Spleen (tissue), 7 donors: ENCODE results near the gene OAT.

ENCODE experiments used
- POLR2A ChIP-seq, 3 donors: fragments of 450-650 bp; IDR thresholded peaks; one replicate each; pipeline ENCODE4 v1.5.1; 2017; ENCODE audit warnings: antibody characterized with exemption in 3 of 3, mild to moderate bottlenecking in 1 of 3
- TF ChIP-seq, protein P1 (sequence below), 11 experiments: fragments of 200-600 bp in 7 of 11; fragments of 450-650 bp in 4 of 11; sonication (generic) in 4 of 11; IDR thresholded peaks in 8 of 11; conservative IDR thresholded peaks in 3 of 11; 1 replicate in 7 of 11; 2 replicates in 4 of 11; pipeline versions ENCODE4 v1.4.0 to v1.8.0; 2016 to 2021; ENCODE audit warnings: antibody characterized with exemption in 11 of 11, inconsistent platforms in 4 of 11, mild to moderate bottlenecking in 1 of 11
- donor health status: DM: no; HTN: no; CAD: no; lungs with moderate emphysema.
- donor health status: DM: no; HTN: no; CAD: no.
- donor health status: DM: no; HTN: no; CAD: no.

DNA sequence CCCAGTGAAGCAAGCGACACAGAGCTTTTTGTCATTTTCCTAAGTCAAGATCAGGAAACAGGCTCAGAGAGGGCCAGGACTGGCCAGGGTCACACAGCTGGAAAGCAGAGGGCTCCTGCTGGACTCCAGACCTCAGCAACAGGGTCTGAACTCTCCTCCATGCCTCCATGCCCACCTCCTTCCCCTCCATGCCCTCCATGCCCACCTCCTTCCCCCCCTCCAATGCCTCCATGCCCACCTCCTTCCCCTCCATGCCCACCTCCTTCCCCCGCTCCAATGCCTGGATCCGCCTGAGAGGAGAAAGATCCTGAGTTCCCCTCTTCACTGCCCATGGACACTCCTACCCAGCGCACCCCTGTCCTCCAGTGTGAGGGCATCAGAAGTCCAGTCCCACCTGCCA is 51.3 kb downstream of the OAT start:
- TF ChIP-seq, protein P1, sequence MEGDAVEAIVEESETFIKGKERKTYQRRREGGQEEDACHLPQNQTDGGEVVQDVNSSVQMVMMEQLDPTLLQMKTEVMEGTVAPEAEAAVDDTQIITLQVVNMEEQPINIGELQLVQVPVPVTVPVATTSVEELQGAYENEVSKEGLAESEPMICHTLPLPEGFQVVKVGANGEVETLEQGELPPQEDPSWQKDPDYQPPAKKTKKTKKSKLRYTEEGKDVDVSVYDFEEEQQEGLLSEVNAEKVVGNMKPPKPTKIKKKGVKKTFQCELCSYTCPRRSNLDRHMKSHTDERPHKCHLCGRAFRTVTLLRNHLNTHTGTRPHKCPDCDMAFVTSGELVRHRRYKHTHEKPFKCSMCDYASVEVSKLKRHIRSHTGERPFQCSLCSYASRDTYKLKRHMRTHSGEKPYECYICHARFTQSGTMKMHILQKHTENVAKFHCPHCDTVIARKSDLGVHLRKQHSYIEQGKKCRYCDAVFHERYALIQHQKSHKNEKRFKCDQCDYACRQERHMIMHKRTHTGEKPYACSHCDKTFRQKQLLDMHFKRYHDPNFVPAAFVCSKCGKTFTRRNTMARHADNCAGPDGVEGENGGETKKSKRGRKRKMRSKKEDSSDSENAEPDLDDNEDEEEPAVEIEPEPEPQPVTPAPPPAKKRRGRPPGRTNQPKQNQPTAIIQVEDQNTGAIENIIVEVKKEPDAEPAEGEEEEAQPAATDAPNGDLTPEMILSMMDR (IDR thresholded peaks at IDR 0.05 in 8 of 11, conservative IDR thresholded peaks at IDR 0.05 in 3 of 11) = no peak
- no peak for TF ChIP-seq POLR2A (IDR thresholded peaks at IDR 0.05)
